HG03469 (cell line): ENCODE data around the gene EXOC7.
"Not testable (repeated sequence)": the region's sequence is repeated elsewhere in the genome, so short reads cannot be mapped to it uniquely, and the experiment has no call there.

Source experiments
- ATAC-seq: cut with Tn5 transposase; IDR thresholded peaks from one replicate; pipeline ENCODE4 v1.9.1; 2021; ENCODE audit warnings: mild to moderate bottlenecking, moderate library complexity, moderate number of reproducible peaks; ENCODE audit not compliant: unreplicated experiment

Gene EXOC7

DNA sequence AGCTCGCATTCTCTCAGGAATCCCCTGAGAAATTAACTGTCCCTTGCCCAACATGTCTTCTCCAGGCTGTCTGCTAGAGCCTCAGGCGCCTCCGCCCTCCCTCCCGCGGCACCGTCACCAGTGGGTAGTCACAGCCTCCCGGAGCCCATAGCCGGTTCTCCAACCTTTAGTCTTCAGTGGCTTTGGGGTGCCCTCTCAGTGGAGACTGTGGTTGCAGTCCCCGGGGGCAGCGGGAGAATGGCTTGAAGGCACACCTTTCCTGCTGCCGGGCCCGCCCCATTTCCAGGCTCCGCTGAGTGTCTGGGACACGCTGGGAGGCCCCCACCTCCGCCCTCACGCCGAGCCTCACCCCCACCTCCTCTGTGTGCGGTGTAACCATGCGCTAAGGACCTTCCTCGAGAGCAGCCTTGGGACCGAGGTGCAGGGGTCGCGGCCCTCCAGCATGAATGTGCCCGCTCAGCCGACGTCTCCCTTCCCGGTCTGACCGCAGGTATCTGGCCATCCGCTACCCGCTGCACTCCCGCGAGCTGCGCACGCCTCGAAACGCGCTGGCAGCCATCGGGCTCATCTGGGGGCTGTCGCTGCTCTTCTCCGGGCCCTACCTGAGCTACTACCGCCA, 27.3 kb downstream of the EXOC7 start:
- ATAC-seq = no peak

DNA sequence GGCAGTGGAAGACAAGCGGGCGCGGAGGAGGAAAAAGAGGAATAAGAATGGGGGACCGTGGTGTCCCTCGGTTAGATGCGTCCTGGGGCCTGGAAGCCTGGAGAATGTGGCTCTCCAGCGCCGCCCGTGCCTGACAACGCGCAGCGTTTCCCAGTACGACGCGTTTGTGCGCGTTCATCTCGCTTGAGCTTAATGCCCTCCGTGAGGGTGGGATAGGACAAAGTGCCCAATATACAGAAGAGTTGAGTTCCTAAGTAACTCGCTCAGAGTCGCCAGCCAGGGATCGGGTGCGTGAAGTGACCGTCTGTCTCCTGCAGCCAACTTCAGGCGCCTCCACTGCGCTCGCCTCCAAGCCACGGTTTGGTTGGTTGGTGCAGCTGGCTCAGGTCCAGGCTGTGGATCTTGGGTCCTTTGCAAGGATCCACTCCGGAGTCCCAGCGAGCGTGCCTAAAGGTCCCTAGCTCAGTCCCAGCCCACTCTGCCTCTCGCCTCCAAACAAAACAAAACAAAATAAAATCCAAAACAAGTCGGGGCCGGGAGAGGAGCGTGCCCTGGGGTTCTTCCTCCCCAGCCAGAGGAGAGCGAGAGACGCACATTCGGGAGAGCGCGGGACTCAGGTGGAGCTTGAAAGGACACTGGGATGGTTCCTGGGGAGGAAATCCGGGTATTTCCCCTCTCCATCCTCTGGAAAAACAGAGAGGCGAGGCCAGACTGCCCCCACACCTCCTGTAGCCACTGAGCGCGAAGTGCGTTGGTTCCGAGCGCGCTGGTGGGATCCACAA, 28.0 kb downstream of the EXOC7 start:
- no peak for ATAC-seq

DNA sequence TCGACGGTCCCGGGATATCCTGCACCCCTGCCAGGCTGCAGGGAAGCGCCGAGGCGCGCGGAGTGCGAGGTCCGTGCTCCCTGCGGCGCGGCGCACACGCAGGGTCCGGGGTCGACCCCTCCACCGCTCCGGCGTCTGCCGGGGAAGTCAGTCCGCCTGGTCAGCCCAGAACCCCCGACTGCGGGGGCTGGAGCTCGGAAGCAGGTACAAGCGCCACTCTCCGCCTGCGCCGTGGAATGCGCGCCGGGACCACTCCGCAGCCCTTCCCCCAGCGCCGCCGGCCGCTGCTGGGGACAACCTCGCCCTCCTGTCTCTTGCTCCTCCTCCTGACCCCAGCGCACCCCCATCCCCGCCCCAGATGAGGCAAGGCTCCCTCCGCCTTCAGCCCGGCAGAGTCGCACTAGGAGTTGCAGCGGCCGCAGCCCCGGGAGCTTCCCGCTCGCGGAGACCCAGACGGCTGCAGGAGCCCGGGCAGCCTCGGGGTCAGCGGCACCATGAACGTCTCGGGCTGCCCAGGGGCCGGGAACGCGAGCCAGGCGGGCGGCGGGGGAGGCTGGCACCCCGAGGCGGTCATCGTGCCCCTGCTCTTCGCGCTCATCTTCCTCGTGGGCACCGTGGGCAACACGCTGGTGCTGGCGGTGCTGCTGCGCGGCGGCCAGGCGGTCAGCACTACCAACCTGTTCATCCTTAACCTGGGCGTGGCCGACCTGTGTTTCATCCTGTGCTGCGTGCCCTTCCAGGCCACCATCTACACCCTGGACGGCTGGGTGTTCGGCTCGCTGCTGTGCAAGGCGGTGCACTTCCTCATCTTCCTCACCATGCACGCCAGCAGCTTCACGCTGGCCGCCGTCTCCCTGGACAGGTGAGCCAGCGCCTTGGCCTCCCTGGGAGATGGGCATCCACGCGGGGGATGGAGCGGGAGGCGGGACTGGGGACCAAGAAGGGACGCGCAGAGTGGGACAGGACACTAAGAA, 28.9 kb downstream of the EXOC7 start, which contains the start of gene GALR2:
Gene GALR2 (plus strand): TSS at position 392 of the 974 bp plus-strand sequence. CDS start 103 bp downstream, at position 495.
- no peak for ATAC-seq

DNA sequence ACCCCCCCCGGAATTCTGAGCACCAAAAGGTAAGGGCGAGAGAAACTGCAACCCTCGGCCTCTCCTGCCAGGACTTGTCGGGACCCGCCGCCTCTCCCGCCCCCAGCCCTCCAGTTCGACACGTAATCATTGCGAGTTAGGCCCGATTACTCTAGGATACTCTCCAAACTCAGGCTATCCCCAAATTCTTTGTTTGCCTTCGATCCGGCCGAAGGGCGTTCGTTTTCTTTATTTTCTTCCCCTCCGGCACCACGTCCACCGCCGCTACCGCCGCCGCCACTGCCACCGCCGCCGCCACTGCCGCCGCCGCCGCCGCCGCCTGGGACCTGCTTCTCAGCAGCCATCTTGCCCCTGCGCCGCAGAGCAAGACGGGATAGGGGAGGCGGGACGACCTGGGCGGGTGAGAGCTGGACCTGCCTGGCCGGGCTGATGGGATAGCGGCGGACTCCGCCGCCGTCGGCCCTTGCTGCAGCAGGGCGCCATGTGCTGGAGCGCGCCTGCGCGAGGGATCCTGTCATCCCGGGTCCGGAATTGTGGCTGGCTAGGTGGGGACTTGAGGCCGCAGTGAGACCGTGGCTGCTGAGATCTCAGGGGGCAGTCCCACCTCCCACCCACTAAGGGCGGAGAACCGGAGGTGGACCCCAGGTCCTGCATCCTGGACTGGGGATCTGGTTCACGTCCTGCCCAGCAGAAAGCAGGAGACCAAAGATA, 31.3 kb downstream of the EXOC7 start, which contains the start of gene SRP68:
Gene SRP68 (minus strand): TSS at position 370 of the 711 bp plus-strand sequence. CDS start 26 bp downstream, at position 344.
- no peak for ATAC-seq

DNA sequence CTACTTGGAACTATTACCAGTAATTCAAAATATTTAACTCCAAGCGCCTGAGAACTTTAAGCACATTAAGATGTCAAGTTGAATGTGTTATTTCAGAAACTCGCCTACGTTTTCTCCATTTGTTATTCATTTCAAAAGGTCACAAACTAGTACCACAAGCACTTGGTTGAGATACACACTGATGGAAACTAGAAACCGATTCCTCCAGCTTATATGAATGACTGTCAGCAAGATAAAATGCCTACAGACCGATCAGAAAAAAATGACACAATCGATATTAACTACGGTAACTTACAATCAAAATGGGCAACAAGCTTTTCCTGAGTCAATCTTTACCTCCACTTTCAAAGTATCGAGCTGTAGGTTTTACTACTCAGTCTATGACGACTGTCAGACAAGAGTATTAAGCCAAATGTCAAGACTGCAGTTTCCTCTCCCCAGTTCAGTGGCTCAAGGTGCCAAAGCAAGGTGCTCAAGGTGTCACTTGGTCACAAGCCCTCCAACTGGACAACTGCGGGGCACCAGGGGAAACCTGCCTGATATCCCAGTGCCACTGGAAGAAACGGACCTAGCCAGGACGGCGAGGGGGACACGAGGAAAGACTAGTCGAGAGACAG, 31.9 kb downstream of the EXOC7 start:
- ATAC-seq = no peak

DNA sequence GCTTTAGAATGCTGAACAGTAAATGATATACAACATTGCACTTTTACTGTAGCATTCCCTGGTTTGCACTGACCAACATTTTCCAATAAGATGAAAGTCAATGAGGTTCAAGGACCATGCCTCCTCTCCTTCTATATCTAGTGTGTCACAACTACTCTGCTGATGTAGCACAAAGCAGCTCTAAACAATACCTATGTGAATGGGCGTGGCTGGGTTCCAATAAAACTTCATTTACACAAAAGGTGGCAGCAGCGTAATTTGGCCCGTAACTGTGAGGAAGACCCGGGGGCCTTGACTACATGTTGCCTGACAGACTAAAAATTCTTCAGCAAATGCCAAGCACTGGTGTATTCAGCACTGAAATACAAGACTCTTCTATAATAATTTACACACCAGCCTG, 37.8 kb downstream of the EXOC7 start:
- ATAC-seq = no peak

DNA sequence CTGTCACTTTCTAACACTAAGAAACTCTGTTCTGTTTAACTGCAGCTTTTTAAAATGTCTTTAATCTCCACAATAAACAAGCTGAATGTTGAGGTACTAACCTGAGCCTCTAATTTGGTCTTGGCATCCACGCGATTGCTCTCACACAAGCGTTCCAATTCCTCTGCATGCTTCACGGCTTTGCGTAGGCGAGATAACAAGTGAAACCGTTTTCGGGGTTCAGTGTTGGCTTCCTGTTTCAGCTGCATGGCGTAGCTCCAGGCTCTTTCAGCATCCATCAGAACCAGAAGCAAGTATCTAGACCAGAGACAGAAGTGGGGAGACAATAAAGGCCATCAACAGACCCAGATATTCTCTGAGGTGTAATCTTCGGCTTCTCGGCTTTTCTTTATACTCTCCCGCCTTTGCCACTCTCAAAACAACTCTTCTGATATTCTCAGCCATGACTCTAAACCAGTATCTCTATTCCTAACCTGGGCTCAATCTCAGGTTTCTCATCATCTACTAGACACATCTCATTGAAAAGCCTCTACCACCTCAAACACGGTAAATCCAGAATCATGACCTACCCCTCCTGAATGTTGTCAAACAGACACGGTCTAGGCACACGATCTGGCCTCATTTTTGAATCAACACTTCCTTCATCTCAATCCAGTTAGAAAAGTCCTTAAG, 39.6 kb downstream of the EXOC7 start:
- ATAC-seq = no peak

DNA sequence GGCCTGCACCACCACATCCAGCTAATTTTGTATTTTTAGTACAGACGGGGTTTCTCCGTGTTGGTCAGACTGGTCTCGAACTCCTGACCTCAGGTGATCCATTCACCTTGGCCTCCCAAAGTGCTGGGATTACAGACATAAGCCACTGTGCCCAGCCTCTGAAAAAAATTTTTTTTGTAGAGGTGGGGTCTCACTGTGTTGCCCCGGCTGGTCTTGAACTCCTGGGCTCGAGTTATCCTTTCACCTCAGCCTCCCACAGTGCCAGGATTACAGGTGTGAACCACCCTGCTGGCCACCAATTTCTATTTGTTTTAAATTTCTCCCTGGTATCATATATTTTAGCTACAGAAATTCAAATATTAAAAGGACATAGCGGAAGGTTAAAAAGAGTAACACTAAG, 45.3 kb downstream of the EXOC7 start:
- not testable (repeated sequence) for ATAC-seq

DNA sequence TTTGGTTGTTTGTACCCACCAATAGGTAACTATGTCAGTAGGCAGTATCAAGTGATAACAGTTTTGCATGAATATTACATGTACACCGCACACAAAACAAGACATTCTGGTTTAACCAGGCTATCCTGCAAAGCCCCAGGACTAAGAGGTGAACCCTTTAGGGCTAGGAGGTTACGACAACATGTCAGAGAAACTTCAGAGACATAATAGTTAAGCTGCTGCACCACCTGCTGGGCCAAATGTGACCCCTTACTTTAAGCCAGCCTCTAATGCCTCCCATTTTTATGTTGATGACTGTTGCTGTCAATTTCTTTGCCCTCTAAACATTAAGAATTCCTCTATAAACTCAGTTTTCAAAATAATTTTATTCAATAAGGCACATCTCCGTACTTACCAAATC, 46.7 kb downstream of the EXOC7 start:
- ATAC-seq = no peak

DNA sequence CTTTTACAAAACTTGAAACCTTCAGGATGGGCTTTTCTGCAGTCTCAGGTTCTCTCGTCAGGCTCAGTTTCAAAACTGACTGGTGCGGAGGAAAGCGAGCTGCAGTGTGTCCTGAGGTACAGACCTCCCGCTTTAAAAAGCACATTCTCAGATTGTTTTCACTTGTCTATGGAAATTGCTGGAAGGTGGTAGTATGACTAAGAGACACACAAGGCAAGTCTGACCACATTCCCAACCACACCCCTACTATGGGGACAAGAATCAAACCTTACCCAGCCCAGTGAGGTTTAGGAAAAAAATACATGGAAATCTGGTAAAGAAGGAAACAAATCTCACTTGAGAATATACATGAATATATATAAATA, 49.5 kb downstream of the EXOC7 start:
- ATAC-seq = no peak

DNA sequence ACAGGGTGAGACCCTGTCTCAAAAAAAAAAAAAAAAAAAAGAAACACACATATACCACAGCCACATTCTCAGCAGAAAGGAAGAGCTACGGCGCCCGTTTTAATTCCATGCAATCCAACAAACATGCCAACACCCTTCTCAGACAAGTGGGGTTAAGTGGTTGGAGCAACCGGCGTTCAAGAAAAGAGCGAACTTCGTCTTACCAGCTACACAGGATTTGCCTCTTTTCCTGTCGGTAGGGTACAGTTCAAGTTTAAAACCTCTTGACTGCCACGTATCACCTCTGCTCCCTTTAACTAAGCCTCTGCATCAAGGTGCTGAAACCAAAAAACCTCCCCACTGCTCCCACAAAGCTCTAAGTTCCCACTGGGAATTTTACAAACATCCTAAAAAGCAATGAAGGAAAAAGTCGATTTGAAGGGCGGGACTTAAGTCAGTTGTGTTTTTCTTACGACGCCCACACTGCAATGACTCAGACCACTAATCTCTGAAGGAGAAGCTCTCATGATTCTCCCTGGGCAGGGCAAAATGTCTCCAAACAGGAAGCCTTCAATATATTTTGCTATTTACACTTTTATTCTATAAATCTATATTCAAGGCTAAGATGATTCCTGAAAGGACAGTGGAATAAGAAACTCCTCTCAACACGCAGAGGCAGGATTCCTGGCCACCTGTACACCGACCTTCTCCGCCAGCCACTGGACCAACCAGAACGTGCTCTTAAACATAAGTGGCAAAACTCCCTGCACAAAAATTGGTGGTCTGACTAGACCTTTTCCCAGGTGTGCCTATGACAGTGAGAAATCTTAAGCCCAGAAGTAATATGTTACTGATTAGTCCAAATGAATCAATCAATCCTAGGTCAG, 50.1 kb downstream of the EXOC7 start:
- ATAC-seq = no peak

DNA sequence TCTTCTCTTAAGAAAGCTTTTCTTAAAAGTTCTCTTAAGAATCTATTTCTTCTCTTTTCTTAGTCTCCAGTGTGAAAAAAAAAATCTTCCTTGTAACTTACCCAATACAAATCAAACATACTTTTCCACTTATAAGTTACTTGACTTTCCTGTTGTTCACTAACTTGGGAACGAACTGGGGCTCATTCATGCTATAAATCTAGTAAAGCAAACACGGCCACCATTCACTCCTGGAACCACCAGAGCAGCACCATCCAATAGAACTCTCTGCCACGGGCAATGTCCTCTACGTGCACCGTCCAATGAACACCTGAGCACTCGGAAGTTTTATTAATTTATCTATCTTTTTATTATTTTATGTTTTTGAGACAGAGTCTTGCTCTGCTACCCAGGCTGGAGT, 52.0 kb downstream of the EXOC7 start:
- no peak for ATAC-seq

DNA sequence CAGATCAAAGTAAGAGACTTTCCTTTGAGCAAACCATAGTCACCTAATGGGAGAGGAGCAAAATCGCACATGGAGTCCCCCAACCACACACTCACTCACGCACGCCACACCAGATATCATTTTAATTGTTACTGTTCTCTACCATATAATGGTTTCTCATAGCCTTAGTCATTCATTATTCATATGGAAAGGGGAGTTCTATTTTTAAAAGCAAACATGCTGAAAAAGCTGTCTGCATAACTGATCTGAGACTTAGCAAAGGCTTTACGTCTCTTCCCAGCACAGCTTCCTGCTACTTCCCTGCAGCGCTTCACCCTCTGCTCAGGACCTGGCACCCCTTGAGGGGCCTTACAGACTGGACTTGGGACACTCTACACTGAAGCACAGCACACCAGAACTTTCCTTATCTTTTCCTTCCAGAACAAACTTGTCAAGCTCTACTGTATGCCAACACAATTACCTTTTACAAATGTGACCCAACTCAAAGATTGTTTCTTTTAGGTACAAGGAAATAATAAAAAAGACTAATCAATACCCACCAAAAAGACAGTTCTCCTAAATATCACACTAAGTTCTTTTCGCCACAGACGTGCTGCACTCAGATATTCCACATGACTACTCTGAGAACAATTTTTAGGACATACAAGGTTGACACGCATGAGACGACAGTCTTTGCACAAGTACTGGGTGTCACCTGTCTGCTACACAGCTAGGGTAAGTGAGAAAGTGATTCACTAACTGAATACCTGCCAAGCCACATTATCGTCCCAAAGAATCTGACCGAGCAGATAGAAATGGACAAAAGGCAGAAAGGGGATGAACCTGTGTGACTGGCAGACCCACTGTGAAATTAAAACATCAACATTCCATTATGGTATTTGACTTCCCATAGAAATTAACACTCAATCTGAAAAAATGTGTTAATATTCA, 52.8 kb downstream of the EXOC7 start:
- no peak for ATAC-seq

DNA sequence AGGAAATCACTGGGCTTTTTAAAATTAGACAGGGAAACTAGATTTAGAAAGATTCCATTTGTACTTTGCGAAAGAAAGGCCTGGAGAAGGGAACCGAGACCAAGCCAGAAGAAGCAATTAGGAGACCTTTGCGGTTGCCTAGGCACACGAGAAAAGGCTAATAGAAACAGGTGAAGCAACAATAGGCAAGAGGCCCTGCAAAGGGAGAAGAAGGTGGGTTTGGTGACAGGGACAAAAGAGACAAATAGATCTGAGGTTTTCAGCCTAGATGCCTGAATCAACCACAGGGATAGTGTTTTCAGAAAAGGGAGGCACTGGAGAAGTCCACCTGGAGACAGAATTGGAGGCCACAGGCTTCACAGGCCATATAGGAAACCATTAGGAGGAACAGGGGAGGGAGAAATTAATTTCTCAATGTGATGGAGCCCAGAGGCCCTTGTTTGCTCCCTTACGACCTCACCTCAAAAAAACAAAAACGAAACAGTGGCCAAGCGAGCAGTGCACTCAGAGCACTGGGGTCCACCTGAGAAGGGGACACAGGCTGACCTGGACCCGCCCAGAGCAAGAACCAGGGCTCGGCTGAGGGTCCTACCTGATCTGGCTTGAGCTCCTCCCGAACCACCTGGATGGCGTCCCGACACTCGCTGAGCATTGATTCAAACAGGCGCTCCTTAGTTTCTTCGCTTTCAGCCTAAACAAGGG, 53.6 kb downstream of the EXOC7 start:
- ATAC-seq = no peak

DNA sequence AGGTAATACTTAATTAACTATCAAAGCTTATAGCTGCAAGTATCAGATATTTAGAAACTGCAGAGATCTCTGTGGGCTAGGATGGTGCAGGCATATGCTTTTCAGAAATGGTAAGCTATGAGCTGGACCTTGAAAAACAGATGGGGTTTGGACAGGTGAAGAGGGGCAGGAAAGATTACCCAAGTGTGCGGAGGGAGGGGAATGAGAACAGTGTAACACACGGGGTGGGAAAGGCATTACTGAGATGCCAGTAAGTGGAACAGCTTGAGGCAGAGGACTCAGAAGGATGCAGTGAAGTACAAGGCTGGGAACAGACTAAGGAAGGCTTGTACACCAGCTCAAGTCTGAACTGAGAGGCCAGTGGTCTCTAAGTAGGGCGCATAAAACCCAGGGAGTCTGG, 54.3 kb downstream of the EXOC7 start:
- no peak for ATAC-seq

DNA sequence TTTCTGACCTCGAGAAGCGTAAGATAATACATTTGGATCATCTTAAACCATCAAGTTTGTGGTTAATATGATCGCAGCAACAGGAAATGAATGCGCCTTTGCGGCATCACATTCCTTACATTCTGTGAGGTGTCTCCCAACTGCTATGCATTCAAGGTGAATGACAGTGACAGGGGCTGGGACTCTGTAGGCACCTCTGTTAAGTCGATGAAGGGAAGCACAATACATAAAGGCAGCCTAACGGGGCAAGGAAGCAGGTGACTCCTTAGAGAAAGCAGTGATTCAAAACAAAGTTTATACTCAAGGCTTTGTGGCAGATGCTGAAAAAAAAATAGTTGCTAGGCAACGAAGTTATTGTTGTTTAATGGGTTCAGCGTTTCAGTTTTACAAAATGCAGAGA, 54.9 kb downstream of the EXOC7 start:
- no peak for ATAC-seq

DNA sequence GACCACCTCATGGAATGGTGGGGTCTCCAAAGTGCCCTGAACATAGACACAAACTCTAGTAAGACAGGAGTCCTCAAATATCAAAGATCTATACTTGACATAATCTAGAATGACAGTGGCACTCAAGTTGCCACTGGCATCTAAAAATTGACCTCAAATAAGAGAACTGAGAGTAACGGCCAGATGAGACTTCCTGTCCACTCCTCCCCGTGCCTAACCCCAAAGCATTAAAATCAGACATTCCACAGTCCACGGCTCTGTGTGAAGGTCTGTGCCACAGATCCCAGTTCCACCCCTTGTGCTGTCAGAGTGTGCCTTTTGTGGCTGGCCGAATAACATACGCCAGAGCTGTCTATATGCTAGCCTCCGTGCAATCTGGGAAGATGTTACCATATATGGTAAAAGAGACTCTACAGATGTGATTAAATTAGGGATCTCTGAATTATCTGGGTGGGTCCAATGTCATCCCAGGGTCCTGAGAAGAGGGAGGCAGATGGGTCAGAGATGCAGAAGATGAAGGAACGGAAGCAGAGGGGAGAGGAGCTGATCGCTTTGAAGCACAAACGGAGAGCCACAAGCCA, 55.5 kb downstream of the EXOC7 start:
- no peak for ATAC-seq
